GM19395 (cell line): Measurements from ENCODE around the gene MRPL36.
"Not testable (repeated sequence)": the region's sequence is repeated elsewhere in the genome, so short reads cannot be mapped to it uniquely, and the experiment has no call there.

ENCODE experiments used
- ATAC-seq: cut with Tn5 transposase; IDR thresholded peaks from one replicate; pipeline ENCODE4 v1.9.1; 2021; ENCODE audit warnings: mild to moderate bottlenecking, moderate library complexity; ENCODE audit not compliant: unreplicated experiment

Gene MRPL36

GRCh38 chr5:1799602-1800471 is at the start of gene MRPL36:
MRPL36 (minus strand) TSS chr5:1799837; CDS start chr5:1798935, 902 bp downstream.
- ATAC-seq = peak; percentile 47

DNA sequence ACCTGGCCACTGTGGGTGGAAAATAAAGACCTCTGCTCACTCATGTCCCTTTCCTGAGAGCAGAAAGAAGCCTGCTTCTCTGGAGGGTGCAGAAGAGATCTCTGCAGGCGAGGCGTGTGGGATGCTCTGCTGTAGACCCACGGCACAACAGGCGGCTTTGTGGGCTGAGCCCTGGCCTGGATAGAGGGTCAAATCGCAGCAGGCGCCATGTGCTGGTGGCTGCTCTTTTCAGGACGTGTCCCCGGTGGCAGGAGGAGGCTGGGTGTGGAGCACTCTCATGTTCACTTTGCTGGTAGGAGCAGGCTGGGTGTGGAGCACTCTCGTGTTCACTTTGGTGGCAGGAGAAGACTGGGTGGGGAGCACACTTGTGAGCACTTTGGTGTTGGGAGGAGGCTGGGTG is 48.0 kb upstream of the MRPL36 start:
- ATAC-seq = no peak

GRCh38 chr5:1847056-1847455 is 47.4 kb upstream of the MRPL36 start:
- ATAC-seq = no peak

DNA sequence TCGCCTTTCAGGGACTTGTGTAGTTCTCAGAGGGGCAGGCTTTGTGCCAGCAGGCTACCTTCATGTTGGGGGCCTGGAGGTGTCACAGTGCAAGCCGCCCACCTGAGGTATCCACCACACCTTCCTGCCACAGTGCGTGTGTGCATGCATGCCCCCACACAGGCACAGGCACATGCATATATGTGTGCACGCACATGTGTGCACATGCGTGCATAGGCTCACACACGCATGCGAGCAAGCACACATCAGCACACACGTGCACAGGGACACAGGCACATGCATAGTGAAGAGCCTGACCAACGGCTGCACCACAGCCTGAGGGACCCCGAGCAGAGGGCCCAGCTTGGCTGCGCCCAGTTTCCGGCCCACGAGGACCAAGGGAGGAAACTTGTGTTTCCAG is 46.9 kb upstream of the MRPL36 start:
- no peak for ATAC-seq

DNA sequence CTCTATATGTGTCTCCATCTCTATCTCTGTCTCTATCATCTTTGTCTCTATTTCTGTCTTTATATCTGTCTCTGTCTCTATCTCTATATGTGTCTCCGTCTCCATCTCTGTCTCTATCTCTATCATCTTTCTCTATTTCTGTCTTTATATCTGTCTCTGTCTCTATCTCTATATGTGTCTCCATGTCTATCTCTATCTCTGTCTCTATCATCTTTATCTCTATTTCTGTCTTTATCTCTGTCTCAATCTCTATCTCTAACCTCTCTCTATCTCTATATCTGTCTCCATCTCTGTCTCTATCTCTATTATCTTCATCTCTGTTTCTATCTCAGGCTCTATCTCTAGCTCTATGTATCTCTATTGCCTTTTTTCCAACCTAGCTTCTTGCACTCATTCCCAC is 46.1 kb upstream of the MRPL36 start:
- ATAC-seq = no peak

- ATAC-seq = no peak
Observed at GRCh38 chr5:1844708-1845436, 45.2 kb upstream of the MRPL36 start.

- ATAC-seq = not testable (repeated sequence)
Observed at GRCh38 chr5:1843761-1844160, 44.1 kb upstream of the MRPL36 start.

- no peak for ATAC-seq
Observed at GRCh38 chr5:1842004-1842819, 42.6 kb upstream of the MRPL36 start.

DNA sequence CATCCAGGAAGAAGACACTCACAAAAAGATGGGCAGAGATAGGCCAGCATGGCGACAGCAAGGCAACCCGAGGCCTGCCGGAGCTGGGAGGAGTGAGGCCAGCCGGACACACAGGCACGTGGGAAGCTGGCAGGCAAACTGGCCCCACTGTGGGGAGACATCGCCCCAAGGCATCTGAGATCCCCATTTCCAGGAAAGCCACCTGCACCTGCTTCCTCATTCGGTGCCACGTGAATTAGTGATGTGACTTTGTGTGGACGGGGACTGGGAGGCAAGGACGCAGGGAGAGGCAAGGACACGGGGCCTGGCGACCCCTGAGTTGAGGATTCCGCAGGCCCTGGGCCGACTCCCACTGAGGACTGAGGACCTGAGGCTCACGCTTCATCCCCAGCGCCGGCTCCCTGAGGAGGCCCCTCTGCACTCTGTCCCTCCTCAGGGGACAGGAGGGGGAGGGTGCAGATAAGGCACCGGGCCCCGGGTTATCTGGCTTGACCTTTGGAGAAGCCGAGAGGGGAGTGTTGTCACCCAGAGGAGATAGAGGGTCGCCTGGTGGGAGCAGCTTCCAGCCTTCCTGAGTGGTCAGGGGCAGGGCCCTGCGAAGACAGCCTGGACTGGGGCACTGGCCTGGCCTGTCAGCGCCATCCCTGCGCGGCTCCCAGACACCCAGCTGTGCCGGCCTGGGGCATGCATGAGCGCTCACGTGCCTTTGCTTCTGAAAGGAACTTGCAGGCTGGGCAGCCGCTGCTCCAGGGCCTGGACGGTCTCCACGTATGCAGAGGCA is 41.3 kb upstream of the MRPL36 start:
- ATAC-seq = no peak

- no peak for ATAC-seq
Observed at GRCh38 chr5:1840071-1840547, 40.5 kb upstream of the MRPL36 start.

DNA sequence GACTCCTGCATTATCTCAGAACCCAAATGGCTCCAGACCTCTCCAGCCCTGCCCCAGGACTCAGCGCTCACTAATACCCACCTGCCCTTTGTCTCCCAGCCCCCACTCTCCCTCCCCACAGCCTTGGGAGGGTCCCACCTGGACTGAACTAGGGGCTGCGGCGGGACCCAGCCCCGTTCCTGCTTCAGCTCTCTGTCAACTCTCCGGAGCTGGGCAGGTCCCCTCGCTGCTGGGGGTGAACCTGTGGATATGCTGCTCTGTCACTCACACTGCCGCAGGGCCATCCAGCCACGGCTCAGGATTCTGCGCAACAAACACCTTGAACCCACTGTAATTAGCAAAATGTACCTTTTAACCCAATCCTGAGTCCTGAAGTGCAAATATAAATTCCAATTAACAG is 38.4 kb upstream of the MRPL36 start:
- ATAC-seq = no peak

- no peak for ATAC-seq
Observed at GRCh38 chr5:1836891-1837880, 37.5 kb upstream of the MRPL36 start.

GRCh38 chr5:1836176-1836890 is 36.7 kb upstream of the MRPL36 start:
- no peak for ATAC-seq

DNA sequence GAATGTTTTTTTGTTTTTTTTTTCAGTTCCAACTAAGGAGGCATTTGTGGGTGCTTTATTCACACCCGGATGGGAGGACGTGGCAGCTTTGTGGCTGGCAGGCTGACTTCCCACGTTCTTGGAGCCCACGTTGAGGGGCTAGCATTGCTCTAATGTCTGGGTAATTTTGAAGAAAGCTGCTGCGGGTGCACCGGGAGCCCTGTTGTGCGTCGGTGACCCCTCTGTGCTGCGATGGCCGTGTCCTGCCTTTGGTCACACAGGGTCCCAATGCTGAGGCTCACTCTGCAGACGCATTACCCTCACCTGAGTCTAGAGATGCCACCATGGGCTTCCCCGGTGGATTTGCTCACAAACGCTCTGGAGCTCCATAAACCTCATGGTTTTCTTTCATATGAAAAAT is 35.8 kb upstream of the MRPL36 start:
- ATAC-seq = no peak

DNA sequence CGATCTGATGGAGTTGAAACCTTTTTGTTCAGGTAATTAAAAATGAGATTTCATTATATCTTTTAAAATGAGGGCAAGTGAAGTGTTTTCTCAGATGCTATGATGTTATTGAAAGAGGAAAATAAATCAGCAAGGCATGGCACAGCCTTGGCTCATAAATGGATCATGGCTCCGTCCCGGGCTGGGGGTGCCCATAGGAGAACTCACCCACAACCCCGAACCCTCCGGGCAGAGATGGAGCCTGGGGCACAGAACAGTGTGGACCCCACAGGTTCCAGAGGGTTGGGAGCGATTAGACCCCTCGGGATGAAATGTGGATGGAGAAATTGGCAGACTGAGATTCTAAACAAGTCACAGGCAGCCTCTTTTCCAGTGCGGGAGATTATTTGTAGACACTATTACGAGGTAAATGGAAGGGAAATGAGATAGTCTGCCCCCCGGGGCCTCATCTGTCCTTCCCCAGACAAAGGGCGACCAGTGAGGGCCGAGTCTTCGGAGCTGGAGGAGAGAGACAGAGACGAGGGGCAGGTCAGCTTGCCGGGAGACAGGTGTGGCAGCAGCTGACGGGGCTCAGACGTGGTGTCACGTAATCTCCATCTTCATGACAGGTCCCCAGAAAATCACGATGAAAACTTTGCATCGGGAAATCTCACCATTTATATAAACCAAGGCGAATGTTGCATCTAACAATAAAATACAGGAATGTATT is 35.2 kb upstream of the MRPL36 start:
- ATAC-seq = no peak

GRCh38 chr5:1834022-1834551 is 34.5 kb upstream of the MRPL36 start:
- no peak for ATAC-seq

- no peak for ATAC-seq
Observed at GRCh38 chr5:1833264-1834021, 33.8 kb upstream of the MRPL36 start.
